ENCODE results near the gene SNX7.

GRCh38 chr1:98696077-98696476 lies 34.6 kb downstream of the SNX7 start:
- TF ChIP-seq ELF1 (IDR thresholded peaks at IDR 0.05; ENCODE audit: borderline replicate concordance, low read depth) (no peak), EZH2 (IDR thresholded peaks at IDR 0.05) (no peak), RAD21 (IDR thresholded peaks at IDR 0.05; ENCODE audit: low read depth) (no peak), SIN3A (IDR thresholded peaks at IDR 0.05; ENCODE audit: low read depth) (no peak), CTCF (IDR thresholded peaks at IDR 0.05 in 2 of 3, conservative IDR thresholded peaks at IDR 0.05 in 1 of 3; ENCODE audit: borderline replicate concordance in 1 of 3, insufficient read depth in 1 of 3, low read depth in 2 of 3, low read length in 2 of 3) (no peak), TCF7L2 (IDR thresholded peaks at IDR 0.05; ENCODE audit: borderline replicate concordance, extremely low read depth, insufficient read depth, insufficient read length) (no peak), REST (IDR thresholded peaks at IDR 0.05; ENCODE audit: low read depth) (no peak), POLR2AphosphoS5 (IDR thresholded peaks at IDR 0.05; ENCODE audit: low read depth, low read length) (no peak), EGR1 (IDR thresholded peaks at IDR 0.05; ENCODE audit: low read depth) (no peak)

All from HCT116 (cell line).